GM18861 (cell line): ENCODE results near the gene ESYT3.
A peak's percentile ranks its signal among the peaks of the same experiment; 100 is the strongest.
"Not testable (repeated sequence)": the region's sequence is repeated elsewhere in the genome, so short reads cannot be mapped to it uniquely, and the experiment has no call there.

Source experiments
- ATAC-seq: cut with Tn5 transposase; IDR thresholded peaks from one replicate; pipeline ENCODE4 v1.9.1; 2021; ENCODE audit not compliant: unreplicated experiment

ESYT3 gene

DNA sequence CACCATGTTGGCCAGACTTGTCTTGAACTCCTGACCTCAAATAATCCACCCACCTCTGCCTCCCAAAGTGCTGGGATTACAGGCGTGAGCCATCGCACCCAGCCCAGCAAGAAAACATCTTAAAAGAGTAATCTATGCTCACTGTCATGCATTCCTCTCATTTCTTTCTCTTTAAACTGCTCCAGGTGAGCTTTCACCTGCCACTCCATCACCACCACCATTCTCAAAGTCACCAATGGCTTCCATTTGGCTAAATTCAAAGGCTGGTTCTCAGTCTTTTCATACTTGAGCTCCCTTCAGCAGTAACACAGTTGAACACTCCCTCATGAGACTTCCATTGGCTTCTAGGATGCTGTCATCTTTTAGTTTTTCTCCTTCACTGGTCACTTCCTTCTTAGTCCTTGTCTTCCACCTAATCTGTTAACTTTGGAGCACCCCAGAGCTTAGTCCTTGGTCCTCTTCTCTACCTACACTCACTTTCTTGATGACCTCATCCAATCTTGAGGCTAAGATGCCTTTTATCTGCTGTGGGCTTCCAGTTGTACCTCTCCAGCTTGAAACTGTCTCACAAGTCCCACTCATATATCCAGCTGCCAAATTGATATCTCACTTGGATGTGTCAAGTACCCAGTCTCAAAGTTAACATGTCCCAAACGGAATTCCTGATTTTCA, 27.0 kb upstream of the ESYT3 start:
- no peak for ATAC-seq

DNA sequence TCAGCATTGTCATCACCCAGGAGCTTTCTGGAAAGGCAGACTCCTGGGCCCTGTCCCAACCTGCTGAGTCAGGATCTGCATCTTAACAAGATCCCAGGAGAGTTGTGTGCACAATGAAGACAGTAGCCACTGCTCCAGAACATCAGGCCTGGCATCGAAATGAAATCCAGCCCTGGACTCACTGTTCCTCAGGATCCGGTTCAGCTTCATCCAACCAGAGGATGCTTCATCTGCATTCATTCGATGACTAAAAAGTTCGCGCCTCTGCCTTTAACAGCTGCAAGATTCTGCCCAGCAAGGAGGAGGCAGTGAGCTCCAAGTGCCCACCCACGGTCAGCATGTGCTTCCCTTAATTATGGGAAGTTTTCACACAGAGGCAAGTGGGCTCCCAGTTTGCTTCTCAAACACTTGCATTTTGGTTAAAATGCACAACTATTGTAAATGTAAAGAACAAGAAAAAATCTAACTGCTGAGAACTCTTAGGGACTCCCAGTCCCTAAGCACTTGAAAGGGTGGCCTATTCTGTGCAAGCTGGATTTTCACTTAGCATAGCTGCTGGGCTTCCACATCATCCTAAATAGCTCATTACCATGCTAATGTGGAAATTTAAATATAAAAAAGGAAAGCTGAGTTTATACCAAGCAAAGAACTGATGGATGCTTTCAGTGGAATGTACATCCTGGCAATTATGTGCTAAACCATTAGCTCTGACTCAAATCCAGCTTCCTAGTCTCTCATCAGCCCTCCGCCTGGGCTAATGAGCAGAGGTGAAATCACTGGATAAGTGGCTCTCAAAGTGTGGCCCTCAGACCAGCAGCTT, 25.5 kb upstream of the ESYT3 start:
- ATAC-seq, result no peak

DNA sequence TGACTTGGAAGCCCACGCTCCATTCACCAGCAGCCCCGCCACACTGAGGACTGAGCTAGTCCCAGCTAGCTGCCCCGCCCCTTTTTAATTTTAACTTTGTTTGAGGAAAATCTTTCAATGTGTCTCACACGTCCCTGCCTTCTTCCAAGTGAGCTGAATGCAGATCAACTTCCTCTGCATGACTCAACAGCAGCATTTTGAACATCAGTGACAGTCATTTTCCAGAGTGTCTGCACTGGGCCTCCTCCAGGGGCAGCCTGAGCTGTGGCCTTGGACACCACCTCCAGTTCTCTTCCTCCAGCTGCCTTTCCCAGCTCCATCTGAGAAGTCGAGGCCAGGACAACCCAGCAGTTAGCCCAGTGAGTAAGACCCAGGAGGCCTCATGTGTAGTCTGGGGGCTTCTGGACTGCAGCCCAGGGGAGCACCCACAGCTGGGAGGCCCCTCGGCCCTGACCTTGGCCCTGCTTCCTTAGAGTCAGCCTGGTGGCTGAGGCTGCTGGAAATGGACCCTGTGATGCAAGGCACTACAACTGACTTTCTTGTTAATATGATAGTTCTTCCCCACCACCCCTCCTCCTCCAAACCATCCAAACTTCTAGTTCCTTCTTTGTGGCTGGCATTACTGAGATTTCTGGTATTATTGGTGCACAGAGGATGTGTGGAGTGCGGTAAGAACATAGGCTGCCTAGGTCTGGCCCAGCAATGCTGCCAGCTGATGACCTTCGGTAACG, 21.4 kb upstream of the ESYT3 start:
- no peak for ATAC-seq

DNA sequence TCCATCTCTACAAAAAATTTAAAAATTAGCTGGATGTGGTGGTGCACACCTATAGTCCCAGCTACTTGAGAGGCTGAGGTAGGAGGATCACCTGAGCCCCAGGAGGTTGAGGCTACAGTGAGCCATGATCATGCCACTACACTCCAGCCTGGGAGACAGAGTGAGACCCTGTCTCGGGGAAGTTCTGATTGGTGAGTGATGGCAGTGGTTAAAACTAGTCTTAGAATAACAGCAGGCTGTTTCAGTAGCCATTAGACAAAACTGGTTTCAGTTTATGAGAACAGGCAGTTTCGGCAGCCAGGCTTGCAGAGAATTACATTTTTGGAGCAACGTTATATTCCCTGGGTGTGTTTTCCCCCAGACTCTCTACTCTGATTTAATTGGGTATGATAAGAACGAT, 18.2 kb upstream of the ESYT3 start:
- ATAC-seq, result not testable (repeated sequence)

DNA sequence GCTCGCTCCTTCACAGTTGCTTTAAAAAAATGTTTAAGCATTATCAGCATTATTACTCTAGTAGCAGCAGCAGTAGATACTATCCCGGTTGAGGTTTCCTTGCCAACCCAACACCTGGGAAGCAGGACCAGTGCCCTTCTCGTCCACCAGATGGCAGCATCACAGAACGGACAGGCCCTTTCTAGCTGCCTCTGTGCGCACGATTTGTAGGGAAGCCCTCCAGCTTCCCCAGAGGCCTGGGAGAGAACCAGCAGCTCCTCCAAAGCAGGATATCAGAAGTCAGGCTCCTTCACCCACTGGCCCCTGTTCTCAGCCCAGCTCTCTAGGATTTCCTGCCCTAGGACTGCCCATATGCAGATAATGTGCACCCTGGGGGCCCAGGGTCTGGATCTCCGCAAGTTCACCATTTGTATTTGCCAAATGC, 16.8 kb upstream of the ESYT3 start:
- ATAC-seq, result peak; percentile 67

DNA sequence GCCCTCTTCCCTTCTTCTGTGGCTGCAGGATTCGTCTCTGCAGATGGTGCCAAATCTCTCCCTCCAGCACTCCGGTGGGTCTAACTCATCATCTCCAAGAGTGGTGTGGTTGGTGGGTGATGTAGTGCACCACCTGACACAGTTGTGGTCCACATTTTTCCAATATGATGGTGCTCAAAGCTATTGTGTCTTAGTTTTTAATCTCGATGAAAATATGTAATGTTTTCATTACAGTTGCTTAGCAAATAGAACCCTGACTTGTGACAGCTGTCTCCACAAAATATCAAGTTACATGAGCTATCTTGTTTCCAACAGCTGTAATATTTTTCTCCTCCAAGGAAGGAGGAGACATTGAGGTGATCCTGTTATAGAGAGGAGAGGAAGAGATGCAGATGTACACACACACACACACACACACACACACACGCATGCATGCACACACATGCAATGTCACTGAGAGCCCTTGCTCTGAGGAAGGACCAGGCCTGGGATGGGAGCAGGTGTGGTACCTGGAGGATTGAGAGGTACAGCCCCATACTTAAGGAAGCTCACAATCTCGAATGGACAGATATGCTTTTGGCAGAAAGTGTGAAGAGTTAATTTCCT, 15.7 kb upstream of the ESYT3 start:
- no peak for ATAC-seq

DNA sequence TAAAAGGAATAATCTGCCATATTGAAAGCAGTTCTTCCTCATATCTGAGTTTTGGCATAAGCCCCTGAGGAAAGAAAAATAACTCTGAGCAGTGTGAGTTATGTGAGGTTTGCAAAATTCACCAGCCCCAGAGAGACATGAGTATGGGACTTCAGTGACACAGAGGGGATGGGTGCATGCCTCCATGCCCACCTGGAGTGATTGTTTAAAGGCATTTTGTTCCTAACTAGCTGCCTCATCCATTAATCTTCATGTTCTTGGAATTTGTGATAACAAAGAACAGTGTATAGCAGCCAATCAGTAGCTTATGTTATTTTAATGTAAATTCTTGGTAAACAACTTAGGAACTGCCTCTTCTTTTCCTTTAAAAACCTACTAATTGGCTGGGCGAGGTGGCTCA, 11.1 kb upstream of the ESYT3 start:
- no peak for ATAC-seq

DNA sequence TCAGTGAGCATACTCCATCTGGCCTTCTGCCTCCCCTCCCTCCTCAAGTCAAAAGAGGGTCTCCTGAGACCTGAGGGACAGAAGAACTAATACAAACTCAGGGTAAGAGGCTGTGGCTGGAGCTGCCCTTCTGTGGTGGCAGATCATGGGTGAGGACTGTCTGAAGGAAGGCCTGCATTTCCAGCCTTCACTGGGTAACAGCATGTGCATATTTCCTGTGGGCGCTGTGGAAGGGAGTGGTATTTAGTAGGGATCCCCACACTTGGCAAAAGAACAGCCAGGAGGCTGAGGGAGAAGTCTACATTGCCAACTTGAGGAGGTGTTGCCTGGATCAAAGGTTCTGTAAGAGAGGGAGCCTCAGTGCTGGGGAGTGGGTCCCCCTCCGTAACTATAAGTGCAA, 10.1 kb upstream of the ESYT3 start:
- no peak for ATAC-seq

DNA sequence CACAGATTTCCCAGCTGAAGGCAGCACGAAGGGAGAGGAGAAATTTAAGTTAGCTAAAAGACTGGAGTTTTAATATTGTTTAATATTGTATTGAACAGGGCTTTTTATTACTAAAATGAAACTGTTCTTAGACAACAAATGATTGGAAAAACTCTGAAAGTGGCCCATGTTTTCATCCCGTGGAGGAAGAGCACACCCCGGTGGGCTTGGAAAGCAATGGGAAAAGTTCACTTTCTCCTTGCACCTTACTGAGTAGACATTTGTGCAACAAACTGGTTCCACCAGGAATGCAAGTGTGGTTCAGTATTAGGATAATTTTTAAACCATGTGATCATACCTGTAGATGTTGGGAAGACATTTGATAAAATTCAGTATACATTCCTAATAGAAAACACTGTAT, 8.2 kb upstream of the ESYT3 start:
- no peak for ATAC-seq

DNA sequence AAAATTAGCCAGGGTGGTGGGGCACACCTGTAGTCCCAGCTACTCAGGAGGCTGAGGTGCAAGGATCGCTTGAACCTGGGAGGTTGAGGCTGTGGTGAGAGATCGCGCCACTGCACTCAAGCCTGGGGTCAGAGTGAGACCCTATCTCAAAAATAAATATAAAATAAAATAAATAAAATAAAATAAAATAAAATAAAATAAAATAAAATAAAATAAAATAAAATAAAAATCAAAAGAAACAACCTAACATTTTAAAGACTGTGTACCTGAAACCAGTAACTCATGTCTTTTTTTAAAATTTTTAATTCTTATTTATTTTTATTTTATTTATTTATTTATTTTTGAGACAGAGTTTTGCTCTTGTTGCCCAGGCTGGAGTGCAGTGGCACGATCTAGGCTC, 7.7 kb upstream of the ESYT3 start:
- not testable (repeated sequence) for ATAC-seq

DNA sequence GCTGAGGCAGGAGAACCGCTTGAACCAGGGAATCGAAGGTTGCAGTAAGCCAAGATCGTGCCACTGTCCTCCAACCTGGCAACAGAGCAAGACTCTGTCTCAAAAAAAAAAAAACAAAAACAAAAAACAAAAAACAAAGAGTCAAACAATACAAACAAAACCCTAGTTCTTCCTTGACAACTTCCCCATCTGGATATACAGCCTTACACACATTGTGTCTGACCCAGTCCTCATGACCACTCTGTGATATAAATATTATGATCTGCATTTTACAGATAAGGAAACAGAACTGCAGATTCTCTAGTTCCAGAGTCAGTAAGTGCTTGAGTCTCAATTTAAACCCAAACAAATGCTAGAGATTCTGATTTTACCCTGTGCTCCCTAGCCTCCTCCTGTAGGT, 4.8 kb upstream of the ESYT3 start:
- no peak for ATAC-seq

DNA sequence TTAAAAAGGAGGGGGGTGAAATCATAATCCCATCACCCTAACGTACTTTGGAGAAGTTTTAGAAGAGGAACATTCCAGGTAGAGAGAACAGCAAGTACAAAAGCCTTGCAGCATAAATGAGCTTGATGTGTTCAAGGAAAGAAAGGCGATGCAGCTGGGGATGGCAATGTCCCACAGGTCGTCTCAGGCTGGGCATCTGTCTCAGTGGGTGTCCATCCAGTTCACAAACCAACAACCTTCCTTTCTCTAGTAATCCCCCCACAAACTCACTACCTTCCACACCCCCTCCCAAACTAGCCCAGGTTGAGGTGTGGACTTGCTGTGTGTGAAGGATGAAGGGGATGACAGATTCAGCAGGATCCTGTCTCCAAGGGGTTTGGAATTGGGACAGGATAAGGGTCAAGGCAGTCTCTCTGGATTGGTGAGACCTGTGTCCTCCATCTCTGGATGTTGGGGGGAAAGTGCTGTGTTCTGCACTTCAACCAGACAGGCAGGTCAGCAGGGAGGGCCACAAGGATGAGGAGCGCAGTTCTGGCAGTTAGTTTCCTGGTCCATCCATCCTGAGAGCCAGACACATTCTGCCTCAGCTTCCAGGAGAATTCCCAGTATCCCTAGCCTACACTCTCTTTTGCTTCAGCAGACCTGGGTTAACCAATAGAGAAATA, 1.7 kb upstream of the ESYT3 start:
- ATAC-seq, result no peak

DNA sequence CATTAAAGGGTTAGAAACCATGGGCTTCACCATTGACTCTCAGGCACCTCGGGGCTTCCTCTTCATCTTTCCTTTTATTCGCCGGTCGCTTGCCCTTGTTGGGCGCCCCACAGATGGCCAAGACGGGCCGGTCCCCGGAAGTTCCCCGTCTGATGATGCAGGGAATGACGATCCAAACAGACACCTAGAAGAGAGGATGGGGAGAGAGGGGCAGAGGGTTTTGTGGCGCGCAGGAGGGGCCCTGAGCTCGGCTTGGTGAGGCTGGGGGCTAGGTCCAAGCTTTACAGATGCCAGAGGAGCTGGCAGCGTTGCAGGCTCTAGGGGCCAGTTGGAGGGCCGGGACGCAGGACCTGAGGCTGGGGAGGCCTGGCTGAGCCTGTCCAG, 532 bp upstream of the ESYT3 start:
- ATAC-seq, result no peak

DNA sequence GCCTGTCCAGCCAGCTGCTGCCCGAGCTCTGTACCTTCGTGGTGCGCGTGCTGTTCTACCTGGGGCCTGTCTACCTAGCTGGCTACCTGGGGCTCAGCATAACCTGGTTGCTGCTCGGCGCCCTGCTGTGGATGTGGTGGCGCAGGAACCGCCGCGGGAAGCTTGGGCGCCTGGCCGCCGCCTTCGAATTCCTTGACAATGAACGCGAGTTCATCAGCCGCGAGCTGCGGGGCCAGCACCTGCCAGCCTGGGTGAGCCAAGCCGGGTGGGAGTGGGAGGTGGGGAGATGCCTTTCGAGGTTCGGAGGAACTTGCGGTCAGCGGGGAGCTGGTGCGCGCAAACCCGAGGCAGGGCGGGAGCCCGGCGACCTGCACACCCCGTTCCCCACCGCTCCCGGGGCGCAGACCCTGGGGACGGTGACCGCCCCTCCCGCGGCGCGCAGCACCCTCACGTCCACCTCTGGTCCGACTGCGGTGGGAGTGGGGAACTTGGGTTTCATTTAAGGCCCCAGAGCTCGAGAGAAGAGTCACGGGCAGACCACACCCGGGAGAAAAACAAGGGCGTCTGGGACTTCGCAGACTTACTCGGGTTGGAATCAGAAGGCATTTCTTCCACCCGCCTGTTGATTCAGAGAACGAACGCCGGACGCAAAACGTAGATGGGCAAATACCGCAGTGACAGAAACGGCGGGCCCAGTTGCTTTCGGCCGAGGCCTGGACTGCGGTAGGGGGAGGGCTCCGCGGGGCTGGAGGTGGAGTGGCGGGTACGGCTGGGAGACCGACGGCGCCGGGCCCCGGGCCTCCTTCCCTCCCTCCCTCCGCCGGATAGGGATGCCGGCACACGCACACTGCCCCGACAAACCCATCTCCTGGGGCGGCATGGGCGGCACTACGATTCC, 708 bp downstream of the ESYT3 start:
- no peak for ATAC-seq

DNA sequence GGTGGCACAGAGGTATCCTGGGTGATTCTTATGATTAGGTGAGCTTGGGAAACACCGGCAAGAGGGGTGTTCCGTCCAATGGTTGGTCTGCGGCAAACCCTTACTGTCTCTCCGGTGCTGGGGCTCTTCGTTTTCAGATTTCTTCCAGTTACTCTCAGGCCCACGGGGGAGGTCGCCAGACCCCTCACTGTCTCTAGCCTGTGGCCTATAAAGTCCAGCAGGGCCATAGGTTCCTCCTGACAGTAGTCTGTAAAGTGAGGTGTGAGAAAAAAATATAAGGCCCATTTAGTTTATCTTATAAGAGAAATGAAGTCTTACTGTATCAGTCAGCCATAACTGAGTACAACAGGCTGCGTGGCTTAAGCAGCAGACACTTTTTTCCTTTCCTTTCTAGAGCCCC, 1.4 kb downstream of the ESYT3 start:
- no peak for ATAC-seq

DNA sequence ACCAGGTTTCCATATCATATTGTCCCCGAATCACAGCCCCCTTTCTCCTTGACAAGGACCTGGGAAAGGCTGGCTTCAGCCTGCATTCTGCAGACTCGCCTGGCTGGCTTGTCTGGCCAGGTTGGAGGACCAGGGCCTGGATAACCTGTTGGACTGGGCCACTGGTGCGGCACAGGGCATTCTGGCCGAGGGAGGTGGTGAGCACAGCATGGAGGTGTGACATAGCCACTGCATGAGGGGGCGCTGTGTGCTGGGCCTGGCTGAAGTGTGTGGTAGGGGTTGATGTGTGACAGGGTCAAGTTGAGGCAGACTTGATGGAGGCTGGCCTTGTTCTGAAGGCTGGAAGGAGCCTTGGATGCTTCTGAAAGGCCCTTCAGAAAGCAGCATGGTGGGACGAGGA, 2.9 kb downstream of the ESYT3 start:
- ATAC-seq, result no peak

DNA sequence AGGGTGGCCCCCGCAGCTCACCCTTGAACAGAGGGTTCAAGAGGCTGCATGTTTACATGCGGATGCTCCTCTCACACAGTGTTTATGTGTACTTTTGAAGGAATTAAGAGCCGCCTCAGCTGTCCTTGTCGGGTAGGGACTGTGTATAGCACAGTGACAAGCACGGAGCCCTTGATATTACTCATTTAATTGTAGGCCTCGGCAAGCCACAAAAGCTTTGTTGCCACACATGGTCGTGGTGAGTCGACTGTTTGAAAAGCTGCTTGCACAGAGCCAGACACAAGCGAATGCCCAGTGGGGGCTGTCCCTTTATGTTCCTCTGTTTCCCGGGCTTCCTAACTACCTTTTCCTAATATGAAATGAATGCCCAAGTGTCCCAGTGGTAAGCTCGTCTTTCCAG, 4.5 kb downstream of the ESYT3 start:
- ATAC-seq, result no peak

DNA sequence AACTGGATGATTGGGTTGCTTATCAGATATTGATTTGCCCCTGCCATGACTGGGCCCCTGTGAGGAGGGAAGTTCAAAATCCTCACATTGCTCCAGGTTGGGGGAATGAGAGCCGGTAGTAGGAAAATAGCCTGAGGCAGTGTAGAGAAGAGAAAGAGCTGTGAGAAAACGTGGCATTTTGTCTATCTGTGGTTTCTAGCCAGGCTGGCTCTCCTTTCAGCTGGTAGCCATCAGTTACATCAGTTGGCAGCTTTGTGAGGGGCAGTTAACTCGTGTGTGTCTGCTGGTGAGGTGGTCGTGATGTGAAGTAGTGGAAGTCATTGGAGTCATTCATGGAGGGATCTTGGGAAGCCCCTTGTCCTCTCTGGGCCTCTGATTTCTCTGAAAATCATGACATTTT, 5.2 kb downstream of the ESYT3 start:
- ATAC-seq, result no peak

DNA sequence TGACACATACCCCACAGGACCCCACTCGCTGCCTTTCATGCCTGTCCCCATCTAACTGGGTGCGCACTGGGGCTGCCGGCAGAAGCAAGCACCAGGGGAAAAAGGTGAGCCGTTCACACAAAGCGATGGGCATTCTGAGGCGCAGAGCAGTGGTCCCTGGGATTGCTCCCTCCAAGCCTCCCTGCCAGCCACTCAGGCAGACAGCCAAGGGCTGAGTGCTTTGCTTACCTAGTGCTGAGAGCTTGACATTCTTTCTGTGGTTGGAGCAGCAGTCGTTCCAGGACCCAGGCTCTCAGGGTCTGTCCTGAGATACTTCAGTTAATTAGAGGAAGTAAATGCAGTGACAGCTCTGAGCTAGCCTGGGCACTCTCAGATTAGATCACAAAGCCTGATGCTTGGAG, 5.7 kb downstream of the ESYT3 start:
- ATAC-seq, result no peak

DNA sequence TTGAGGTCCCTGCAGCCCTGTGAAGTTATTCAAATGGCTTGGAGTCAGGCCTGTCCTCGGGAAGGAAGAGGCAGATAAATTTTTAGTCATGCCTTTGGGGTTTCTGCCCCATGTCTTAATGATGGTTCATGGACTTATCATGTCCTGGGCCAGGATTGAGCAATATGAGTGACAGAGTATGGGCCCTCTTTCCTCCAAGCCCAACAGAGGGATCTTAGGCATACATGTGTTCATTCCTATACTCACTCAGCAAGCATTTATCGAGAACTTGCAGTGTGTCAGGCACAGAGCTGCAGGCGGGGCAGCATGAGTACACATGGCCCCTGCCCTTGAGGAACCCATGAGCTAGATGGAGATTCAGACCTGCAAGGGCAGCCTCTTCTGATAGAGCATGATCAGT, 6.2 kb downstream of the ESYT3 start:
- no peak for ATAC-seq
